ENCODE data around the gene MYH7.
"Not testable (repeated sequence)": the region's sequence is repeated elsewhere in the genome, so short reads cannot be mapped to it uniquely, and the experiment has no call there.

The MYH7 gene

GRCh38 chr14:23430016-23430722, 5.3 kb downstream of the MYH7 start:
- no peak for DNase-seq (ENCODE audit: low spot score)

- DNase-seq (ENCODE audit: low spot score), result no peak
Measured at GRCh38 chr14:23428686-23429495, 6.6 kb downstream of the MYH7 start.

GRCh38 chr14:23425798-23426197, 9.7 kb downstream of the MYH7 start:
- DNase-seq (ENCODE audit: low spot score), result not testable (repeated sequence)

- no peak for DNase-seq (ENCODE audit: low spot score)
Measured at GRCh38 chr14:23425169-23425568, 10.3 kb downstream of the MYH7 start.

- DNase-seq (ENCODE audit: low spot score), result no peak
Measured at GRCh38 chr14:23423657-23424056, 11.8 kb downstream of the MYH7 start.

GRCh38 chr14:23421594-23421993, 13.9 kb downstream of the MYH7 start:
- no peak for DNase-seq (ENCODE audit: low spot score)

- not testable (repeated sequence) for DNase-seq (ENCODE audit: low spot score)
Measured at GRCh38 chr14:23419646-23420045, 15.8 kb downstream of the MYH7 start.

- DNase-seq (ENCODE audit: low spot score), result no peak
Measured at GRCh38 chr14:23418021-23418420, 17.4 kb downstream of the MYH7 start.

- DNase-seq (ENCODE audit: low spot score), result not testable (repeated sequence)
Measured at GRCh38 chr14:23417269-23417668, 18.2 kb downstream of the MYH7 start.

- no peak for DNase-seq (ENCODE audit: low spot score)
Measured at GRCh38 chr14:23416801-23417200, 18.7 kb downstream of the MYH7 start.

GRCh38 chr14:23415821-23416778, 19.4 kb downstream of the MYH7 start:
- DNase-seq (ENCODE audit: low spot score), result no peak

- DNase-seq (ENCODE audit: low spot score), result no peak
Measured at GRCh38 chr14:23414906-23415820, 20.3 kb downstream of the MYH7 start.

GRCh38 chr14:23414254-23414653, 21.2 kb downstream of the MYH7 start:
- no peak for DNase-seq (ENCODE audit: low spot score)

- no peak for DNase-seq (ENCODE audit: low spot score)
Measured at GRCh38 chr14:23413681-23414080, 21.8 kb downstream of the MYH7 start.

- no peak for DNase-seq (ENCODE audit: low spot score)
Measured at GRCh38 chr14:23411563-23412525, 23.6 kb downstream of the MYH7 start.

- no peak for DNase-seq (ENCODE audit: low spot score)
Measured at GRCh38 chr14:23409966-23410635, 25.4 kb downstream of the MYH7 start.

- DNase-seq (ENCODE audit: low spot score), result no peak
Measured at GRCh38 chr14:23409475-23409874, 26.0 kb downstream of the MYH7 start.

- DNase-seq (ENCODE audit: low spot score), result no peak
Measured at GRCh38 chr14:23408307-23408630, 27.2 kb downstream of the MYH7 start.

GRCh38 chr14:23407516-23408306, 27.7 kb downstream of the MYH7 start, which contains the start of gene MYH6:
Gene MYH6, minus strand, starts transcription at chr14:23408273. Its CDS starts 1,050 bp downstream, at chr14:23407223.
- DNase-seq (ENCODE audit: low spot score), result no peak
